H1 (cell line): ENCODE results near the gene SPEF2. TPM values are rescaled to one million over a fixed set of nuclear protein-coding genes. Genes with fewer than 3 reads are reported as not detected.

ENCODE experiments used
- CTCF ChIA-PET: fragments of 300-600 bp; sonication (Branson Sonifier 250); formaldehyde crosslinking; loops from one replicate; lab custom pipeline; 2021; ENCODE audit not compliant: partially characterized antibody; lab: Charles Lee
- POLR2A ChIA-PET: fragments of 300-600 bp; sonication (Branson Sonifier 250); formaldehyde crosslinking; loops from one replicate; lab custom pipeline; 2021; ENCODE audit warnings: inconsistent platforms; ENCODE audit not compliant: partially characterized antibody; lab: Charles Lee
- DNase-seq, 2 experiments: peaks; one replicate each; pipeline versions ENCODE4 v3.0.0 to v3.0.0-alpha.2; 2010 to 2022; ENCODE audit warnings: low spot score in 2 of 2, low read depth in 1 of 2, mixed read lengths in 1 of 2
- FAIRE-seq: peaks from 2 replicates; lab custom pipeline; 2011; peaks lifted over from hg19 to GRCh38; lab: Jason Lieb, UNC
- H2AFZ ChIP-seq: 2 replicates; pipeline ENCODE4 v1.8.1; 2012; ENCODE audit warnings: low read length, inconsistent platforms
- H2AK5ac ChIP-seq: 2 replicates; pipeline ENCODE4 v1.6.1; 2013; ENCODE audit warnings: low read depth, low read length
- H2BK120ac ChIP-seq: replicated peaks from 2 replicates; pipeline ENCODE3; 2013; ENCODE audit warnings: low read depth, low read length, inconsistent platforms
- H2BK12ac ChIP-seq: 2 replicates; pipeline ENCODE4 v1.6.1; 2013; ENCODE audit warnings: low read depth, low read length
- H2BK15ac ChIP-seq: 2 replicates; pipeline ENCODE4 v1.6.1; 2013; ENCODE audit warnings: low read length
- H2BK20ac ChIP-seq: 2 replicates; pipeline ENCODE4 v1.6.1; 2013; ENCODE audit warnings: low read length
- H2BK5ac ChIP-seq: 2 replicates; pipeline ENCODE4 v1.6.1; 2013; ENCODE audit warnings: low read depth, low read length
- H3K14ac ChIP-seq: 2 replicates; pipeline ENCODE4 v1.6.1; 2013; ENCODE audit warnings: inconsistent platforms; ENCODE audit not compliant: insufficient read length
- H3K18ac ChIP-seq: 2 replicates; pipeline ENCODE4 v1.6.1; 2013; ENCODE audit warnings: low read length; ENCODE audit errors: extremely low read depth
- H3K23ac ChIP-seq: 2 replicates; pipeline ENCODE4 v1.6.1; 2013; ENCODE audit warnings: inconsistent platforms; ENCODE audit not compliant: insufficient read length
- H3K23me2 ChIP-seq: 2 replicates; pipeline ENCODE4 v1.6.1; 2013; ENCODE audit warnings: low read depth, low read length
- H3K27ac ChIP-seq: 2 replicates; pipeline ENCODE4 v1.6.1; 2011; ENCODE audit warnings: low read depth, low read length, inconsistent platforms
- H3K27me3 ChIP-seq, 4 experiments: replicated peaks in 1 of 4; 1 replicate in 1 of 4; 2 replicates in 3 of 4; pipeline versions ENCODE4 v1.6.1 to v1.8.1; 2011 to 2013; ENCODE audit warnings: low read length in 3 of 4, mild to moderate bottlenecking in 3 of 4, inconsistent platforms in 2 of 4, mixed read lengths in 2 of 4, moderate library complexity in 1 of 4; ENCODE audit not compliant: control insufficient read depth in 3 of 4, insufficient read depth in 3 of 4; ENCODE audit errors: extremely low read depth in 1 of 4
- H3K36me3 ChIP-seq, 4 experiments: 2 replicates each; pipeline versions ENCODE4 v1.6.1 to v1.8.1; 2011 to 2013; ENCODE audit warnings: mild to moderate bottlenecking in 4 of 4, low read length in 3 of 4, moderate library complexity in 2 of 4, control low read depth in 1 of 4, inconsistent platforms in 1 of 4; ENCODE audit not compliant: insufficient read depth in 4 of 4, control insufficient read depth in 2 of 4
- H3K4ac ChIP-seq: replicated peaks from 2 replicates; pipeline ENCODE3; 2013; ENCODE audit warnings: low read length, low read depth, mixed read lengths, inconsistent platforms; ENCODE audit not compliant: insufficient read length
- H3K4me1 ChIP-seq, 4 experiments: replicated peaks in 1 of 4; 1 replicate in 1 of 4; 2 replicates in 3 of 4; pipeline versions ENCODE4 v1.6.1 to v1.8.1; 2011 to 2013; ENCODE audit warnings: low read length in 3 of 4, inconsistent platforms in 2 of 4, mixed read lengths in 1 of 4; ENCODE audit not compliant: insufficient read depth in 4 of 4, control insufficient read depth in 3 of 4
- H3K4me2 ChIP-seq, 2 experiments: 2 replicates each; pipeline versions ENCODE4 v1.6.1 to v1.8.1; 2011 to 2013; ENCODE audit warnings: low read depth in 2 of 2, low read length in 2 of 2, control low read depth in 1 of 2, inconsistent platforms in 1 of 2, mild to moderate bottlenecking in 1 of 2; ENCODE audit not compliant: insufficient read depth in 1 of 2
- H3K4me3 ChIP-seq, 4 experiments: fragments of 200-600, 300-600 bp in 1 of 4; sonication (generic), shearing (Covaris generic), sonication (Bioruptor Twin) in 1 of 4; 2 replicates each; pipeline versions ENCODE4 v1.5.1 to v1.8.1; 2011 to 2016; ENCODE audit warnings: low read length in 4 of 4, low read depth in 3 of 4, control low read depth in 2 of 4, inconsistent platforms in 2 of 4, mild to moderate bottlenecking in 2 of 4, mixed read lengths in 1 of 4, moderate library complexity in 1 of 4; ENCODE audit not compliant: insufficient read depth in 2 of 4; ENCODE audit errors: extremely low read depth in 1 of 4
- H3K56ac ChIP-seq: replicated peaks from 2 replicates; pipeline ENCODE3; 2013; ENCODE audit warnings: low read depth, mild to moderate bottlenecking, mixed read lengths, low read length, inconsistent platforms; ENCODE audit not compliant: insufficient read length
- H3K79me1 ChIP-seq: 2 replicates; pipeline ENCODE4 v1.6.1; 2013; ENCODE audit warnings: low read depth, low read length, control low read depth
- H3K79me2 ChIP-seq, 2 experiments: 2 replicates each; pipeline versions ENCODE4 v1.6.1 to v1.8.1; 2012 to 2013; ENCODE audit warnings: low read length in 2 of 2, mild to moderate bottlenecking in 2 of 2, inconsistent platforms in 1 of 2; ENCODE audit not compliant: insufficient read depth in 2 of 2, control insufficient read depth in 1 of 2
- H3K9ac ChIP-seq, 4 experiments: replicated peaks in 1 of 4; 1 replicate in 1 of 4; 2 replicates in 3 of 4; pipeline versions ENCODE4 v1.6.1 to v1.8.1; 2011 to 2013; ENCODE audit warnings: low read depth in 3 of 4, low read length in 3 of 4, control low read depth in 2 of 4, mild to moderate bottlenecking in 2 of 4, moderate library complexity in 2 of 4, inconsistent platforms in 1 of 4; ENCODE audit errors: extremely low read depth in 1 of 4
- H3K9me3 ChIP-seq, 2 experiments: 2 replicates each; pipeline versions ENCODE4 v1.6.1 to v1.8.1; 2012 to 2013; ENCODE audit warnings: mild to moderate bottlenecking in 2 of 2, moderate library complexity in 2 of 2, control low read depth in 1 of 2, inconsistent platforms in 1 of 2, low read depth in 1 of 2, low read length in 1 of 2, mixed read lengths in 1 of 2; ENCODE audit not compliant: insufficient read depth in 2 of 2
- H4K20me1 ChIP-seq, 2 experiments: replicated peaks in 1 of 2; 2 replicates each; pipeline versions ENCODE3 to v1.8.1; 2011 to 2013; ENCODE audit warnings: inconsistent platforms in 2 of 2, low read length in 2 of 2, mild to moderate bottlenecking in 1 of 2; ENCODE audit not compliant: insufficient read depth in 2 of 2, control insufficient read depth in 1 of 2
- H4K5ac ChIP-seq: 2 replicates; pipeline ENCODE4 v1.6.1; 2013; ENCODE audit warnings: low read length, low read depth, mixed read lengths, inconsistent platforms; ENCODE audit not compliant: insufficient read length
- H4K8ac ChIP-seq: 2 replicates; pipeline ENCODE4 v1.8.0; 2013; ENCODE audit warnings: mild to moderate bottlenecking, moderate library complexity, low read length, inconsistent platforms; ENCODE audit not compliant: insufficient read depth; ENCODE audit errors: extremely low read depth
- H4K91ac ChIP-seq: replicated peaks from 2 replicates; pipeline ENCODE3; 2013; ENCODE audit warnings: low read length, mixed read lengths, inconsistent platforms; ENCODE audit not compliant: insufficient read length
- ASH2L ChIP-seq: fragments of 200-600, 300-600 bp; sonication (generic); IDR thresholded peaks from one replicate; pipeline ENCODE4 v1.7.1; 2017; ENCODE audit warnings: low read length
- BCL11A ChIP-seq, 2 experiments: IDR thresholded peaks; one replicate each; pipeline ENCODE4 v1.6.1; 2011; ENCODE audit warnings: low read depth in 2 of 2, low read length in 2 of 2, mild to moderate bottlenecking in 2 of 2
- CHD1 ChIP-seq: IDR thresholded peaks from 2 replicates; pipeline ENCODE4 v1.6.1; 2012; ENCODE audit warnings: low read depth, low read length, improper control_type of control experiment
- EGR1 ChIP-seq: IDR thresholded peaks from 2 replicates; pipeline ENCODE4 v1.6.1; 2011; ENCODE audit warnings: low read depth, low read length, borderline replicate concordance
- JUND ChIP-seq: IDR thresholded peaks from 2 replicates; pipeline ENCODE4 v1.6.1; 2011; ENCODE audit warnings: mild to moderate bottlenecking, improper control_type of control experiment, low read length
- KDM1A ChIP-seq: fragments of 200-600, 300-600 bp; sonication (generic); IDR thresholded peaks from 2 replicates; pipeline ENCODE4 v1.7.1; 2016; ENCODE audit warnings: mild to moderate bottlenecking, low read length, borderline replicate concordance
- KDM5A ChIP-seq: fragments of 200-600 bp; IDR thresholded peaks from 2 replicates; pipeline ENCODE4 v1.7.1; 2012; ENCODE audit warnings: mild to moderate bottlenecking, low read length, inconsistent platforms, mixed read lengths
- MAX ChIP-seq: IDR thresholded peaks from 2 replicates; pipeline ENCODE4 v1.6.1; 2012; ENCODE audit warnings: inconsistent platforms
- NRF1 ChIP-seq: IDR thresholded peaks from 2 replicates; pipeline ENCODE4 v1.6.1; 2011; ENCODE audit warnings: mild to moderate bottlenecking, low read depth, low read length, improper control_type of control experiment
- POU5F1 ChIP-seq: IDR thresholded peaks from 2 replicates; pipeline ENCODE4 v1.6.1; 2011; ENCODE audit warnings: low read depth, mild to moderate bottlenecking, low read length, moderate library complexity
- RXRA ChIP-seq: IDR thresholded peaks from 2 replicates; pipeline ENCODE4 v1.6.1; 2011; ENCODE audit warnings: low read depth, mild to moderate bottlenecking, low read length, moderate library complexity; ENCODE audit not compliant: insufficient read depth
- SIRT6 ChIP-seq: IDR thresholded peaks from one replicate; pipeline ENCODE4 v1.7.1; 2012; ENCODE audit warnings: low read length, inconsistent platforms
- SIX5 ChIP-seq: IDR thresholded peaks from 2 replicates; pipeline ENCODE4 v1.6.1; 2011; ENCODE audit warnings: mild to moderate bottlenecking, low read depth, low read length
- TAF1 ChIP-seq: IDR thresholded peaks from 2 replicates; pipeline ENCODE4 v1.6.1; 2011; ENCODE audit warnings: mild to moderate bottlenecking, low read depth, low read length
- TCF12 ChIP-seq: IDR thresholded peaks from 2 replicates; pipeline ENCODE4 v1.6.1; 2011; ENCODE audit warnings: low read depth, mild to moderate bottlenecking, low read length
- WGBS, 2 experiments: shearing (Covaris generic) in 1 of 2; methylation state at CpG; one replicate each; pipeline versions ENCODE4 v1.1.6 to v1.1.7; 2013 to 2015; ENCODE audit warnings: low lambda C conversion rate in 2 of 2, mixed read lengths in 2 of 2, inconsistent platforms in 1 of 2, low coverage in 1 of 2, missing lambda C conversion rate in 1 of 2; ENCODE audit not compliant: insufficient replicate concordance in 2 of 2, insufficient coverage in 1 of 2, insufficient read length in 1 of 2; ENCODE audit errors: extremely low coverage in 1 of 2, missing lambda C conversion rate in 1 of 2; 5-methylcytosine and 5-hydroxymethylcytosine counted together
- polyA plus RNA-seq, 7 experiments: library from polyadenylated mRNA; depleted of rRNA in 3 of 7; stranded (reverse) in 5 of 7; unstranded in 2 of 7; fragments of >200 nt in 5 of 7; fragments of 200-250 nt in 2 of 7; gene quantifications; 1 replicate in 5 of 7; 2 replicates in 1 of 7; 4 replicates in 1 of 7; pipeline versions ENCODE4 v1.2.1 to v1.2.3, GENCODE V29; 2011 to 2013; ENCODE audit warnings: missing spikeins in 2 of 7, mixed read lengths in 2 of 7
- total RNA-seq: library from RNA; stranded (reverse); fragmentation: NEBNext Ultra II Directional; extraction: Animal tissue kit (Norgen Biotek cat#: 25700); gene quantifications from 2 replicates; pipeline ENCODE4 v1.2.1, GENCODE V29; 2021

Gene SPEF2
- total and polyA plus RNA-seq, 2 of the 8 experiments (the other 6 are each of a cell fraction or from before 2014, with no cell fraction given) = 0.14 to 0.73 TPM

GRCh38 chr5:35771839-35772238 lies 154.2 kb downstream of the SPEF2 start:
- CTCF ChIA-PET = interaction anchor here (1.4 to 1.9 kb wide), 3 partner anchors 41 to 153 kb away, joined by 4 to 8 read pairs (median 5); no protein-coding TSS in a partner anchor
- H2BK5ac ChIP-seq = no peak overlapping the region
- H3K56ac ChIP-seq = no peak overlapping the region
- H3K9me3 ChIP-seq = no peaks in the 10 kb centered on the region
- H3K27me3 ChIP-seq = no peaks in the 10 kb centered on the region
- no peak overlapping the region for H2BK12ac ChIP-seq
- H2BK120ac ChIP-seq = no peak overlapping the region
- FAIRE-seq = no peak
- H2BK15ac ChIP-seq = no peak overlapping the region
- H4K20me1 ChIP-seq = no peaks in the 10 kb centered on the region
- no peak overlapping the region for H3K23ac ChIP-seq
- H3K14ac ChIP-seq = no peak overlapping the region
- no peak overlapping the region for H4K91ac ChIP-seq
- H2AK5ac ChIP-seq = no peak overlapping the region
- H3K36me3 ChIP-seq = no peaks in the 10 kb centered on the region
- no peaks in the 10 kb centered on the region for H3K4me1 ChIP-seq
- H2BK20ac ChIP-seq = no peak overlapping the region
- H3K18ac ChIP-seq = no peak overlapping the region
- no peak overlapping the region for H3K4ac ChIP-seq
- no peak overlapping the region for H4K5ac ChIP-seq
- no peaks in the 10 kb centered on the region for H3K79me2 ChIP-seq
- TF ChIP-seq TCF12 = no peak
- no peak for TF ChIP-seq KDM5A
- TF ChIP-seq POU5F1 = no peak
- TF ChIP-seq MAX = no peak
- TF ChIP-seq JUND = no peak
- TF ChIP-seq RXRA = no peak
- TF ChIP-seq SIX5 = no peak
- TF ChIP-seq BCL11A (IDR thresholded peaks at IDR 0.05; ENCODE audit: low read depth in 2 of 2, low read length in 2 of 2) = no peak
- no peak for TF ChIP-seq CHD1
- no peak for TF ChIP-seq SIRT6
- TF ChIP-seq EGR1 = no peak
- no peak for TF ChIP-seq NRF1
- TF ChIP-seq KDM1A = no peak
- no peak for TF ChIP-seq TAF1
- TF ChIP-seq ASH2L = no peak
- TF ChIP-seq, all 59 proteins: peak for 0
- WGBS, 2 experiments = 61% methylated on average over 2 of the region's 2 CpGs; no CpG with 5 or more reads in 1 of the 2 experiments
- H3K4me2 ChIP-seq = no peak overlapping the region
- H3K27ac ChIP-seq = no peak overlapping the region
- no peaks in the 10 kb centered on the region; the same call in 1 of the 2 replicates for H3K23me2 ChIP-seq
- H2AFZ ChIP-seq = no peak overlapping the region
- no peaks in the 10 kb centered on the region for H3K79me1 ChIP-seq
- DNase-seq = no peak
- no peak overlapping the region for H3K4me3 ChIP-seq
- H3K9ac ChIP-seq = no peak overlapping the region
- POLR2A ChIA-PET = no interaction called here
- H4K8ac ChIP-seq = no peak overlapping the region
